HG03439 (cell line): Measurements from ENCODE around the gene PSEN2.

Experiments
- ATAC-seq: cut with Tn5 transposase; IDR thresholded peaks from one replicate; pipeline ENCODE4 v1.9.1; 2021; ENCODE audit warnings: mild to moderate bottlenecking, moderate library complexity; ENCODE audit not compliant: unreplicated experiment

The PSEN2 gene

DNA sequence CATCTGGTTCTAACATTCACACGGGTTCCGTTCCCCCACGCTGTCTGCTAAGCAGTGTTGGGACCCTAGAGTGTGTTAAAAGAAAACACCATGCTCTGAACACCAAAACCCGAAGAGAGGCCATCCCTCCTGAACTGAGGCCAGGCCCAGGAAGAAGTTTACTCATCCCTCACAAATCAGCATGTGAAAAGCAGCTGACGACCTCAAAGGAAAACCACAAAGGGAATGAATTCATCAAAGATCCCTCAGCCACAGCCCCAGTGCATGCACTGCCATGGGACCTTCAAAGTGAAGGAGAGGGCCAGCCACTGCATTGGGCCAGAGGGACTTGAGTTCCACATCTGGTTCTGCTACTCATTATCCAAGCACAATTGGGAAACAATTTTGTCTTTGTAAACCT, 7.0 kb upstream of the PSEN2 start:
- ATAC-seq = no peak

DNA sequence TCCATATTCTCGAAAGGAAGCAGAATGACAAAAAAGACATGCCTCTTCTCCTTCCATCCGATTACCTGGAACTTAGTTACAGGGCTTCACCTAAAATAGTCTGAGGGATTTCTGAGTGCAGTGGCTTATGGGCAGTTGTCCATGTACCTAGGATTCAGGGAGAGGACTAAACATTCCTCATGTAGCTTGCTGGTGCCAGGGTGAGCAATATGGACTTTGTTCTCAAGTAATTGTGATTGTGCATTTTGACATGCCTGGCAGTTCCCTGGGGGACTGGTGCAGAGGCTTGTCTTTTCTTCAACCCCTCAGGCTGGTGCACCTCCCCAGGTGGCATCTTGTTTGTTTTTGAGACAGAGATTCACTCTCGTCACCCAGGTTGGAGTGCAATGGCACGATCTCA, 6.1 kb upstream of the PSEN2 start:
- ATAC-seq = no peak

DNA sequence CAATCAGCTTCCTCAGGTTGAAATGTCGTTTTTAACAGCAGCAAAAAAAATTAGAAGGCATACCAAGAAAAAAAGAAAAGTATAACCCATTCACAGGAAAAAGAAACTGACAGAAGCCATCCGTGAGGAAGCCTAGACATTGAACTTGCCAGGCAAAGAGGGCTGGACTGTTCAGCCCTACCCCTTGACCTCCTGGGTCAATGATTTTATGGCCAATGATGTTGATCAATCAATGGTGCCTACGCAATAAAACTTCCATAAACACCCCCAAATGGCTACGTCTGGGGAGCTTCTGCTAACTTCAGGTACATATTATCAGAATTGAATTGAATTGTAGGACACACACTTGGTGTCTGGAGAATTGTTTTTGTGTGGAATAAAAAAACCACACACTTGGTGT, 4.8 kb upstream of the PSEN2 start:
- ATAC-seq = no peak

GRCh38 chr1:226867461-226868054, 2.9 kb upstream of the PSEN2 start:
- no peak for ATAC-seq

- no peak for ATAC-seq
These were observed 1.7 kb upstream of the PSEN2 start for GRCh38 chr1:226868726-226869125.

- no peak for ATAC-seq
These were observed 403 bp upstream of the PSEN2 start for GRCh38 chr1:226870026-226870400.

GRCh38 chr1:226871636-226872327, 1.4 kb downstream of the PSEN2 start:
- ATAC-seq = no peak

GRCh38 chr1:226872437-226872836, 2.0 kb downstream of the PSEN2 start:
- ATAC-seq = no peak

GRCh38 chr1:226873771-226874578, 3.6 kb downstream of the PSEN2 start:
- ATAC-seq = no peak

GRCh38 chr1:226874579-226875425, 4.4 kb downstream of the PSEN2 start:
- ATAC-seq = no peak

DNA sequence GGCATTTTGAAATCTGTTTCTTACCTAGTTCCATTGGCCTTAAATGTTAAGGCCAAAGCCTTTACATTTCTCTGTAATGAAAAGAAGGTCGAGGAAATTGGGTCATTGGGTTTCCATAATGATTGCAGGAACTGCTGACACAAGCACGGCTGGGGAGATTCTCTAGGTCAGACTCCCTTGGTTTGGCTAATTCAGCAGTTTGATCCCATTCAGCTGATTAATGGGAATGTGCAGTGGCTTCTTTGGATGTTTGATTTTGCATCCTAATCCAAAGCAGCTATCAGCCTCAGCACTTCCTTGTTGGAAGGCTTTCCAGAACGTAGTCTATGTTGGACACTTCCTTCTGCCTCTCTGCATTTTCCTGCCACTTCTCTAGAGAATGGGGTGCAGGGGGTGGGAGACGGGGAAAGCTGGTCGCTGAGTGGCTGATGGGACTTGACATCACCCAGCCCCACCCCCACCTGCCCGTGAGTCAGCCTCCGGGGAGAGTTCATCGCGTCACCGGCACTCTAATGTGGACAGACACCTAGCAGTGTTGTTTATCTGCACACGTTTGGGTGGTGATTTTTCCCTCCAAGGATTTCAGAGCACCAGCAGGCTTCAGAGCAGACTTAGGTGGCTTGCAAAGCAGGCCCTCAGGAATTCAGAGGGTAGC, 5.4 kb downstream of the PSEN2 start:
- ATAC-seq = no peak

DNA sequence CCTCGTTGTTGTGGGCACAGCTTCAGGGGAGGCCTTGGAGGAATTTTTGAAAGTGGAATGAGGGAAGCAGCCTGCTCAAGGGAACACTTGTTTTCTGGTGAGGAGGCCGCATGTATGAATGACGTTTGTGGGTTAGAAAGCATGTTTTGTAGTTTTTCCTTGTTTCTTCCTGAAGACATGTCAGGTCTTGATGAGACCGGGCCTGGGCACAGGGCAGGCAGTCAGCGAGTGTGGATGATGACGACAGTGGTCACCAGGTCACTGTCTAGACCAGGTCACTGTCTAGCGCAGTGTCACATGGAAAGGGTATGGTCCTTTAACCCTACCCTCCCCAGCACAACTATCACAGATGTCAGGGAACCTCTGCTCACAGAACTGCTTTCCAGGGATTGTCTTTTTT, 7.3 kb downstream of the PSEN2 start:
- no peak for ATAC-seq

DNA sequence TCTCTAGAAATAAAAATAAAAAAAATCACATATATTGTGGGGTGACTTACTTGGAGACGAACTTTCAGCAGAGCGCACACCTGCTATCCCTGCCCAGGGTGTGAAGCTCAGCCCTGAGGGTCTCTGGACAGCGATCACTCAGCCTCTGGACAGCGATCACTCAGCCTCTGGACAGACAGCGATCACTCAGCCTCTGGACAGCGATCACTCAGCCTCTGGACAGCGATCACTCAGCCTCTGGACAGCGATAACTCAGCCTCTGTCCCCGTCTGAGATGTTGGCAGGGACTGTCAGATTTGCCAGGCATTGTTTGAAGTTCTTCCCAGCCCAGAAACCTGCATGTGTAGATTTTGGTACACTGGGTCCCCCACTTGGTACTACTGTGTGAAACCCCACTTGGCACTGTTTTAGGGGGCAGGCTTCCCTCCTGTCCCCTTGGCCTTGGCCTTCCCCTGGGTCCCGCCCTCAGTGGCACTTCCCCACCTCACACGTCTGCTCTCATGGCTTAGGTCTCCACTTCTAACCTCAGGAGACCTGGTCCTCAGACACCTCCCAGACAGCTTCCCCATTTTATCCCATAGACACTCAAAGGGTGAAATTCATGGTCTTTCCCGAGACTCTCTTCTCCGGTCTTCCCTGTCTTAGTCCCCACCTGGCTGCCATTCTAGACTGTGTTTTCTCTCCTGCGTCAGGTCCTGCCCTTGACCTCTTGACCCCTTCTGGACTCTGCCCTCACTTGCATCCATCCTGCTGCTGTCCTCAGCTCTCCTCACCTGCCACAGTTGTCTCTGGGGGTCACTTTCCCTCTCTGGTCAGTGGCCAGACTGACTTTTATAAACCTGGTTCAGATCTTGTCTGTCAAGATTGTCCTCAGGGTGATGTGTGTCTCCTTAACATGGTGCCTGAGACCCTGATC, 10.2 kb downstream of the PSEN2 start:
- ATAC-seq = no peak

- ATAC-seq = no peak
These were observed 11.2 kb downstream of the PSEN2 start for GRCh38 chr1:226881515-226882185.

DNA sequence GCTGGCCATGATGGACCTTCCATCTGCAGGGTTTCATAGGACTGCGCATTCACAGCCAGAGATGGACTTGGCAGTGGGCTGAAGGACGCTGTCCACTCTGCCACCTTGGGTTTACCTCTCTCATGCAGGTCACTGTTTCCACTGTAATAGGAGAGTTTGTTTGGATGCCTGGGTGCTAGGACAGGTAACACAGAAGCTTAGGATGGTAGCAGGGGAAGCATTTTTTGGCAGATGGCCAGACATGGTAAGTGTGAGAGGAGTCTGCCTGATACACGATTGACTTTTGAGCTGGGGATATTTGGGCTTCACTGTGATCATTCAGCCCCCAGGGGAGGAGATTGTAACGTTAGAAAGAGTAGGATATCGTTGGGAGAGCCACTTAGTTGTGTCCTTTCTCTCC, 11.8 kb downstream of the PSEN2 start:
- ATAC-seq = peak; percentile 6

DNA sequence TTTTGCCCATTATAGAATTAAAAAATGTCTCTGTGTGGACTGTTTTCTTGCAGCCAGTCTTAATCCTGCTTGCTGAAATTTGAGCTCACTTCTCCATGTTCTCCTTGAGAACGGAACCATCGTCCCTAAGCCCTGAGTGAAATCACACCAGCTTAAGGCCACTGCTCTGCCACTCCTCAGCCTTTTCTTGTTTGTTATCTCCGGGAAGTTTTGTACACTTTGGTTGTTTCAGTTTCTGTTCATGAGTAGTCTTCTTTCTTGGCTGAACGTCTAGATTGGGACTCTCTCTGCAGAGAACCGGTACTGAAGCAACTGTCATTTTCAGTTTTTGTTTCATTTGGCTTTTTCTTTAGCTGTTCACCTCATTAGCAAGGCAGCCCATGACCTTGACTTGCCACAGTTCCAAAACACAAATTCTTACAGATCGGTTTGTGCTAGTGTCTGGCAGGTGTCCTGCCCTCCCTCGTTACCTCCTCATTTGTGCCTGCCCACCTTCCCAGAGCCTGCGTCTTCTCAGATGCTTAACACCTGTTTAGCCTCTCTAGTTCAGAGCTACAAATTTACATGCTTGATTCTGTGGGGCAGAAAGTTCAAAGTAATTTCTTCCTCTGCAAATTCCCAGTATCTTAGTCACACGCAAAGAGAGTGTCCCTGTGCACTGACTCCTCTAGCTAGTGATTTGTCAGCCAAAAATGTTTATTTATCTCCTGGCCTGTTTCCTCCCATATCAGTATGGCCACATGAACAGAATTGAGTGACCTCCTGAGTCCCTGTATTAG, 12.4 kb downstream of the PSEN2 start:
- peak; percentile 93 for ATAC-seq

GRCh38 chr1:226883630-226884029, 13.2 kb downstream of the PSEN2 start:
- ATAC-seq = no peak

DNA sequence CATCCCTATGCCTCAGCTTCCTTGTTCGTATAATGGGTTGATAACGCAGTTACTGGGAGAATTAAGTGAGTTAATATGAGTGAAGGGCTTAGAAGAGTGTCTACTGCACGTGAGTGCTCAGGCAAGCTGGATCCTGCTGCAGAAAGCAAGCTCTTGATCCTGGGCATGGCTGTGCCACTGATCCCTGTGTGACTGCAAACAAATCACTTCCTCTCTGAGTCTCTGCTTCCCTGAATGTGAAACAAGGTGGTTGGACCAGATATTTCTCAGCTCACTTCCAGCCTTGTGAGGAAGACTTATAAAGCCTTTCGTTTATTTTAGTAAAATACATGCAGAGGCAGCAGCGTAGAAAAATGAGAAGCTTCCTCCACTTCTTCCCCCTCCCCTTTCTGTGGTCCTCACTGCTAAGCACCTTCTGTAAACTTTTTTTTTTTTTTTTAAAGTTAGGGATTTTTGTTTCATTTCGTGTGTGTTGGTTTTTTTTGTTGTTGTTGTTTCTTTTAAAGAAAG, 13.8 kb downstream of the PSEN2 start:
- ATAC-seq = no peak
